ENCODE results near the gene RAVER1.

Gene RAVER1

GRCh38 chr19:10271543-10272086, 61.7 kb downstream of the RAVER1 start:
- peak overlapping the region; percentile 73 for H3K27ac ChIP-seq
- TF ChIP-seq ZFX (IDR thresholded peaks at IDR 0.05) (no peak), CTCF (conservative IDR thresholded peaks at IDR 0.05) (no peak)

GRCh38 chr19:10270616-10271394, 62.5 kb downstream of the RAVER1 start, which contains the start of gene ICAM1:
Gene ICAM1 (plus strand): TSS chr19:10271120. CDS start chr19:10271160, 40 bp downstream.
- H3K27ac ChIP-seq, result peak within 1 kb of the TSS; percentile 73
- no peak for TF ChIP-seq ZFX (IDR thresholded peaks at IDR 0.05)
- TF ChIP-seq CTCF (conservative IDR thresholded peaks at IDR 0.05), result no peak

GRCh38 chr19:10270180-10270615, 63.1 kb downstream of the RAVER1 start:
- no peak for TF ChIP-seq CTCF (conservative IDR thresholded peaks at IDR 0.05)
- TF ChIP-seq ZFX (IDR thresholded peaks at IDR 0.05), result no peak
- peak overlapping the region; percentile 73 for H3K27ac ChIP-seq

GRCh38 chr19:10269333-10270179, 63.8 kb downstream of the RAVER1 start:
- TF ChIP-seq ZFX (IDR thresholded peaks at IDR 0.05) (no peak), CTCF (conservative IDR thresholded peaks at IDR 0.05) (peak; percentile 98)
- H3K27ac ChIP-seq, result peak overlapping the region; percentile 73; the same call in 1 of the 2 replicates

- H3K27ac ChIP-seq, result no peak overlapping the region
- TF ChIP-seq ZFX (IDR thresholded peaks at IDR 0.05), result no peak
- no peak for TF ChIP-seq CTCF (conservative IDR thresholded peaks at IDR 0.05)
These were observed 65.3 kb downstream of the RAVER1 start for GRCh38 chr19:10268071-10268470.

- TF ChIP-seq CTCF (conservative IDR thresholded peaks at IDR 0.05), result no peak
- TF ChIP-seq ZFX (IDR thresholded peaks at IDR 0.05), result no peak
- no peak overlapping the region for H3K27ac ChIP-seq
These were observed 66.6 kb downstream of the RAVER1 start for GRCh38 chr19:10266706-10267105.
